Bronchial epithelial cell (primary cell): ENCODE results near the gene IFNAR2. TPM values are rescaled to one million over a fixed set of nuclear protein-coding genes. Genes with fewer than 3 reads are reported as not detected.
A peak's percentile ranks its signal among the peaks of the same experiment; 100 is the strongest.

Experiments used
- DNase-seq: peaks from one replicate; pipeline ENCODE4 v3.0.0-alpha.2; 2010; ENCODE audit warnings: low read depth
- FAIRE-seq: peaks from 2 replicates; lab custom pipeline; 2011; peaks lifted over from hg19 to GRCh38; lab: Jason Lieb, UNC
- H3K27me3 ChIP-seq: 2 replicates; pipeline ENCODE4 v1.5.1; 2011; ENCODE audit warnings: low read length; ENCODE audit not compliant: control insufficient read depth, insufficient read depth
- H3K36me3 ChIP-seq: 2 replicates; pipeline ENCODE4 v1.5.1; 2011; ENCODE audit warnings: low read length; ENCODE audit not compliant: control insufficient read depth, insufficient read depth
- H3K4me3 ChIP-seq: 2 replicates; pipeline ENCODE4 v1.5.1; 2011; ENCODE audit warnings: mild to moderate bottlenecking, low read depth, low read length, control low read depth
- CTCF ChIP-seq: IDR thresholded peaks from 2 replicates; pipeline ENCODE4 v1.5.1; 2011; ENCODE audit warnings: mild to moderate bottlenecking, moderate library complexity, low read length, control low read depth, inconsistent platforms; ENCODE audit not compliant: insufficient read depth, severe bottlenecking
- total RNA-seq: library from RNA; depleted of rRNA; stranded (reverse); fragments of >200 nt; gene quantifications from 2 replicates; pipeline ENCODE4 v1.2.1, GENCODE V29; 2014

Gene IFNAR2
- total RNA-seq, 1 donor from 2014 or later: 2.1 TPM

GRCh38 chr21:33262921-33263320 is 33.2 kb downstream of the IFNAR2 start:
- FAIRE-seq (no peak), DNase-seq (no peak)
- no peak for TF ChIP-seq CTCF
- Histone ChIP-seq H3K36me3 (no peaks in the 10 kb centered on the region), H3K4me3 (no peak overlapping the region), H3K27me3 (no peaks in the 10 kb centered on the region)

- DNase-seq (no peak), FAIRE-seq (no peak)
Measured at GRCh38 chr21:33264561-33264960, 34.8 kb downstream of the IFNAR2 start.

GRCh38 chr21:33265664-33266049 is 35.9 kb downstream of the IFNAR2 start:
- Histone ChIP-seq H3K4me3 (peak overlapping the region; percentile 86), H3K27me3 (no peaks in the 10 kb centered on the region), H3K36me3 (no peaks in the 10 kb centered on the region)
- no peak for FAIRE-seq
- peak; percentile 45 for DNase-seq
- TF ChIP-seq CTCF: no peak

More at GRCh38 chr21:33264561-33264960, 34.8 kb downstream of the IFNAR2 start:
- H3K36me3 ChIP-seq: no peaks in the 10 kb centered on the region
- no peaks in the 10 kb centered on the region for H3K27me3 ChIP-seq
- TF ChIP-seq CTCF: no peak
- H3K4me3 ChIP-seq: no peak overlapping the region

- FAIRE-seq (no peak), DNase-seq (peak; percentile 43)
- H3K27me3 ChIP-seq: no peaks in the 10 kb centered on the region
- TF ChIP-seq CTCF: no peak
- H3K36me3 ChIP-seq: no peaks in the 10 kb centered on the region
- peak within 1 kb of the TSS; percentile 86 for H3K4me3 ChIP-seq
Measured at GRCh38 chr21:33266050-33266788, 36.5 kb downstream of the IFNAR2 start, which contains the start of gene IL10RB. Gene IL10RB, plus strand, starts transcription at chr21:33266367. Its CDS starts 99 bp downstream, at chr21:33266466.

GRCh38 chr21:33266789-33267135 is 37.0 kb downstream of the IFNAR2 start:
- Histone ChIP-seq H3K4me3 (peak overlapping the region; percentile 86), H3K36me3 (no peaks in the 10 kb centered on the region), H3K27me3 (no peaks in the 10 kb centered on the region)
- FAIRE-seq (no peak), DNase-seq (no peak)
- TF ChIP-seq CTCF: no peak
